MM.1S (cell line): Measurements from ENCODE around the gene MED20.

ENCODE experiments used
- DNase-seq: peaks from one replicate; pipeline ENCODE4 v3.0.0-alpha.2; 2015
- H2AFZ ChIP-seq: fragments of 300-600 bp; sonication (generic); 2 replicates; pipeline ENCODE4 v1.6.0; 2016; ENCODE audit warnings: antibody characterized with exemption, low read length
- H3F3A ChIP-seq: fragments of 300-600 bp; sonication (generic); 2 replicates; pipeline ENCODE4 v1.6.1; 2016; ENCODE audit warnings: mild to moderate bottlenecking, antibody characterized with exemption, low read length, moderate library complexity, mixed read lengths; ENCODE audit not compliant: insufficient read depth
- H3K27ac ChIP-seq: fragments of 300-600 bp; sonication (generic); 2 replicates; pipeline ENCODE4 v1.5.1; 2016; ENCODE audit warnings: mild to moderate bottlenecking, low read length
- H3K27me3 ChIP-seq: fragments of 300-600 bp; sonication (generic); replicated peaks from 2 replicates; pipeline ENCODE4 v1.6.0; 2016; ENCODE audit warnings: low read length; ENCODE audit not compliant: insufficient read depth
- H3K36me3 ChIP-seq: fragments of 300-600 bp; sonication (generic); replicated peaks from 2 replicates; pipeline ENCODE4 v1.6.1; 2016; ENCODE audit warnings: mild to moderate bottlenecking, low read length, mixed read lengths; ENCODE audit not compliant: insufficient read depth
- H3K4me1 ChIP-seq: fragments of 300-600 bp; sonication (generic); 2 replicates; pipeline ENCODE4 v1.6.1; 2016; ENCODE audit warnings: low read length, mixed read lengths
- H3K4me2 ChIP-seq: fragments of 300-600 bp; sonication (generic); 2 replicates; pipeline ENCODE4 v1.6.0; 2016; ENCODE audit warnings: low read depth, low read length
- H3K4me3 ChIP-seq: fragments of 300-600 bp; sonication (generic); 2 replicates; pipeline ENCODE4 v1.5.1; 2016; ENCODE audit warnings: low read length, mixed read lengths
- H3K79me2 ChIP-seq: fragments of 300-600 bp; sonication (generic); 2 replicates; pipeline ENCODE4 v1.6.1; 2016; ENCODE audit warnings: mixed run types, low read length, mixed read lengths
- H3K9ac ChIP-seq: fragments of 300-600 bp; sonication (generic); 2 replicates; pipeline ENCODE4 v1.6.1; 2016; ENCODE audit warnings: low read length, mixed read lengths
- H3K9me2 ChIP-seq: fragments of 300-600 bp; sonication (generic); replicated peaks from 2 replicates; pipeline ENCODE4 v1.6.1; 2016; ENCODE audit warnings: mild to moderate bottlenecking, low read length, mixed read lengths; ENCODE audit not compliant: insufficient read depth
- H3K9me3 ChIP-seq: fragments of 300-600 bp; sonication (generic); replicated peaks from 2 replicates; pipeline ENCODE4 v1.6.1; 2016; ENCODE audit warnings: mild to moderate bottlenecking, low read length, mixed read lengths; ENCODE audit not compliant: insufficient read depth
- H4K20me1 ChIP-seq: fragments of 300-600 bp; sonication (generic); 2 replicates; pipeline ENCODE4 v1.6.1; 2016; ENCODE audit warnings: mild to moderate bottlenecking, low read length, moderate library complexity, mixed read lengths; ENCODE audit not compliant: insufficient read depth
- CTCF ChIP-seq: fragments of 300-600 bp; sonication (generic); IDR thresholded peaks from 2 replicates; pipeline ENCODE4 v1.5.1; 2016; ENCODE audit warnings: antibody characterized with exemption, low read length, mixed read lengths
- EZH2 ChIP-seq: fragments of 300-600 bp; sonication (generic); optimal IDR thresholded peaks from 2 replicates; pipeline ENCODE3; 2017; ENCODE audit warnings: low read depth, mild to moderate bottlenecking, antibody characterized with exemption, low read length, mixed read lengths
- EZH2phosphoT487 ChIP-seq: fragments of 300-600 bp; sonication (generic); IDR thresholded peaks from 2 replicates; pipeline ENCODE4 v1.6.1; 2018; ENCODE audit warnings: antibody characterized with exemption, low read length

The MED20 gene

DNA sequence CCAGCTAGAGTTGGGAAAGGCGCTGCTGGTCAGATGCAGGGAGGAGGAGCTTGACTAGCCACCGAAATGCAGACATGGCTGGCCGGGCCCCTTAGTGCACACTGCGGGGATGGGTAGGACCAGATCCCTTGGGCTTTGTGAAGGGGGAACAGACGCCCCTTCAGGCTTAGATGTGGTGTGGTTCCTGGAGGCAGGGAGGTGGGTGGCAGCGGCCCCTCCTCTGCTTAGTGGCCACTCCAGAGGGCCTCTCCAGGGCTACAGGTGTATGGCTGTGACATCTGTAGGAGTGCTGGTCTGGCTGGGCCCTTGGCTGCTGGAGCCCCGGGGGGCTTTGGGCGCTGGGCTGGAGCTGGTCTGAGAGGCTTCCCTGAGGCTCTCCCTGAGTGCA, 14.7 kb upstream of the MED20 start:
- Histone ChIP-seq H3K9ac (no peak overlapping the region), H3K4me1 (peaks cover 31% of the 10 kb centered on the region), H3K79me2 (peaks cover 51% of the 10 kb centered on the region), H4K20me1 (no peaks in the 10 kb centered on the region), H3K9me3 (no peaks in the 10 kb centered on the region), H3K36me3 (peaks cover 14% of the 10 kb centered on the region; the same call in 1 of the 2 replicates), H3K27ac (peak overlapping the region; percentile 32; the same call in 1 of the 2 replicates), H3K4me2 (peak overlapping the region; percentile 36; the same call in 1 of the 2 replicates), H3K9me2 (no peaks in the 10 kb centered on the region), H3F3A (peaks cover 24% of the 10 kb centered on the region), H2AFZ (no peak overlapping the region), H3K27me3 (no peaks in the 10 kb centered on the region), H3K4me3 (no peak overlapping the region)
- no peak for DNase-seq
- TF ChIP-seq CTCF (no peak), EZH2 (no peak), EZH2phosphoT487 (no peak)

- no peaks in the 10 kb centered on the region for H3K9me3 ChIP-seq
- H2AFZ ChIP-seq = no peak overlapping the region
- no peak overlapping the region for H3K4me3 ChIP-seq
- H4K20me1 ChIP-seq = no peaks in the 10 kb centered on the region
- peaks cover 19% of the 10 kb centered on the region; the same call in 1 of the 2 replicates for H3K36me3 ChIP-seq
- H3F3A ChIP-seq = peaks cover 24% of the 10 kb centered on the region
- no peaks in the 10 kb centered on the region for H3K27me3 ChIP-seq
- H3K27ac ChIP-seq = no peak overlapping the region
- no peak for DNase-seq
- H3K4me2 ChIP-seq = 0 out of 2 replicates have a peak overlapping the region, but pooled peaks have one; percentile 36
- H3K9me2 ChIP-seq = no peaks in the 10 kb centered on the region
- peaks cover 50% of the 10 kb centered on the region for H3K79me2 ChIP-seq
- peaks cover 27% of the 10 kb centered on the region for H3K4me1 ChIP-seq
- no peak overlapping the region for H3K9ac ChIP-seq
- TF ChIP-seq EZH2phosphoT487 (no peak), EZH2 (no peak), CTCF (no peak)
Observed at GRCh38 chr6:41935193-41935574, 14.2 kb upstream of the MED20 start.

DNA sequence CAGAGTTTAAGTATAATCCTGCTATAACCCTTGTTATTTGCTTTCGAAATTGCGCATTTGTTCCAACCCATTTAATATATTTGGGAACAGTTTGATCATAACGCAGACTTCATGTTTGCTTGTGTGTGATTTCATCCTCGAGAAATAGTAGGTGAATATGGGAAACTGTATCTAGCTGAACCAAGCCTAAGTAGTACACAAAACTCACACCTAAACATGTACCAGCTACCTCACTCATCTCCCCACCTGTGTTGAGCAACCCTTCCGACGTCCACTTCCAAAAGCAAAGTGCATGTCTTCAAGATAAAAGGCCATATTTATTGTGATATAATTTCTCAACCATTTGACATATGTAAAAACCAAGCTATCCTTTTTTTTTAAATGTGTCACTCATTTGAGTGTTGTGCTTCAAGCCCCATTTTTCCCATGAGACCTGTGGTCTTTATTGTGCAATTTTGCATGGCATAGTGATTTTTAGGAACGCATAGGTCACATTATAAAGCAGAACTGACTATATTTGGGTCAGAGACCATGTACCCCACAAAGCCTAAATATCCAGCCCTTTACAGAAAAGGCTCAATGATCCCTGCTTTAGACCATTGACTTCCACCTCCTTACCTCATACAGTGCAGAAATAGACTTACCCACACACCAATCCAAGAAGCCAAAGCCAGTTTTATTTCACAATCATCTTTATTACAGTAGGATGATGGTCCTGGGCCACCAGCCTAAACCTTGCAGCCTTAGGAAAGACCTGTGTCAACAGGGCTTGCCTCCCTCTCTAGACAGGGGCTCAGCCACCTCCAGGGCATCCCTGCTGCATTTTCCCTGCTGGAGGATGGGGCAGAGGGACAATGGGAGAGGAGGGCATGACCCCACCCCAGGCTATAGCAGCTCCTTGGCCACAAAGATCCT, 13.6 kb upstream of the MED20 start:
- TF ChIP-seq EZH2 (no peak), EZH2phosphoT487 (no peak), CTCF (no peak)
- DNase-seq = no peak
- H3K9ac ChIP-seq = no peak overlapping the region
- peaks cover 48% of the 10 kb centered on the region for H3K79me2 ChIP-seq
- H3K4me3 ChIP-seq = no peak overlapping the region
- peaks cover 24% of the 10 kb centered on the region for H3F3A ChIP-seq
- no peaks in the 10 kb centered on the region for H3K9me2 ChIP-seq
- H3K36me3 ChIP-seq = peaks cover 20% of the 10 kb centered on the region
- peaks cover 22% of the 10 kb centered on the region for H3K4me1 ChIP-seq
- no peak overlapping the region for H2AFZ ChIP-seq
- no peaks in the 10 kb centered on the region for H3K27me3 ChIP-seq
- H3K27ac ChIP-seq = no peak overlapping the region
- no peaks in the 10 kb centered on the region for H3K9me3 ChIP-seq
- H3K4me2 ChIP-seq = no peak overlapping the region
- no peaks in the 10 kb centered on the region for H4K20me1 ChIP-seq
